ENCODE measurements around the gene DCP2.
"Not testable (repeated sequence)": the region's sequence is repeated elsewhere in the genome, so short reads cannot be mapped to it uniquely, and the experiment has no call there.

Gene DCP2

DNA sequence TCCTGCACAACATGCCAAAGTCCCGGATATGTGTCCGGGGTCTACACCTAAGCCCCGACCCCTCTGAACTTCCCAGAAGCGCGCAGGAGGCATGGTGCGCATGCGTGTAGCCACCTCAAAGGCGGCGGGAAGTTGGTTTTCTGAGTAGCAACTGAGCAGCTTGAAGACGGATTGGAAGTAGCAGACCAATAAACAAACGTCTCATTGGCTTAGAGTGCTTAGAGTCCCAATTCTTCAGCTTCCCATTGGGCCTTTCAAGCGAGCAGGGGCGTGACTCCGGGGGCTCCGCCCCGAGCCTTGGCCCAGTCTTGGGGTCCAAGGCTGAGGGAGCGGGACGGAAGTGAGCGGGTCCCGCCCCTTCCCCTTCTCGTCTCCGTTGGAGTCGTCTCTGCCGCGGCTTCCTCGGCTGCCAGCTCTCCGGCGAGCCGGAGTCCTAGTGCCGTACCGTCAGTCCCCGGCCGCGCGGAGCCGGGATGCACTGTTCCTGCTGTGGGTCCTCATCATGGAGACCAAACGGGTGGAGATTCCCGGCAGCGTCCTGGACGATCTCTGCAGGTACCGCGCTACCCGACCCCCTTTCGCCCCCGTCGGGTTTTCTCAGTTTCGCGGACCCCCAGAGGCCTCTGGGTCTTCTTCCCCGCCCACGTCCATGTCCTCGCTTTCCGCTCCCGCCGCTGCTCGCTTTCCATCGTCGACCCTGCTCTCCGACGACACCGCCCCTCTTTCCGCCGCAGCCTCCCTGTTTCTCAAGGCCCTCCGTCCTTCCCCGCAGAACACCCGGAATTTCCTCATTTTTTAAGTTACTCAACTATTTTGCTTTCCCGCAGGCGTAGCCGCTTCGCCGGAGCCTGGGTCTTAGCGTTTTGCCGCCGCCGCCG is at the start of gene DCP2:
DCP2 (plus strand) TSS at position 367 of the 878 bp plus-strand sequence; CDS start at position 503, 136 bp downstream.
- DNase-seq: peak; percentile 94

DNA sequence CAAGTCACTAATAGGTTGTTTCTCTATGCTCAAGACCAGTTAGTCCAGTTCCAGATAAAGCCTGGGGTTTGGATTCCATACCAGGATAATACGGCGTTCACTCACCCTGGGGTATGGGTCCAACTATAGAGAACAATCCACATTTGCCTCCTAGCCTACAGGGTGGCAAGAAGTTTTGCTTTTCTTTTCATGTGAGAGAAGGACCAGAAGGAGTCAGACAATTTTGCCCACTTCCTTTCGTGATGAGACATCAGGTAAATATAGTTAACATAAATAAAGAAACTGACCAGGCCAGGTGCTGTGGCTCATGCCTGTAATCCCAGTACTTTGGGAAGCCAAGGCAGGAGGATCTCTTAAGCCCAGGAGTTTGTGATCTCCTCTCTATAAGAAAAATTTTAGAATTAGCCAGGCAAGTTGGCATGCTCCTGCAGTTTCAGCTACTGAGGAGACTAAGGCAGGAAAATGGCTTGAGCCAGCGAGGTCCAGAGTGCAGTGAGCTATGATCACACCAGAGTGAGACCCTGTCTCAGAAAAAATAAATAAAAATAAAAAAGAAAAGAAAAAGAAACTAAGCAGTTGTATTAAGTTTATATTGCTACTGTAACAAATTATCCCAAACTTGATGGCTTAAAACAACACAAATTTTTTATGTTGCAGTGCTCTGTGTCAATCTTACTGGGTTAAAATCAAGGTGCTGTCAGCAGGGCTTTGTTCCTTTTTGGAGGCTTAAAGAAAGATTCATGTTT is 47.1 kb upstream of the DCP2 start:
- no peak for DNase-seq

DNA sequence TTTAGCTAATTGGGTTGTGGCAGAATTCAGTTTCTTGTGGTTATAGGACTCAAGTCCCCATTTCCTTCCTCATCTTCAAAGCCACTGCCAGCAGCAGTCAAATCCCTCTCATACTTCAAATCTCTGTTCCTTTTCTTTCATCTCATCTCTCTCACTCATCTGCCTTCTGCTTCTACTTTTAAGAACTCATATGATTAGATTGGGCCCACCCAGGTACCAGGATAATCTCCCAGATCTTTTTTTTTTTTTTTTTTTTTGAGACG is 46.6 kb upstream of the DCP2 start:
- no peak for DNase-seq

DNA sequence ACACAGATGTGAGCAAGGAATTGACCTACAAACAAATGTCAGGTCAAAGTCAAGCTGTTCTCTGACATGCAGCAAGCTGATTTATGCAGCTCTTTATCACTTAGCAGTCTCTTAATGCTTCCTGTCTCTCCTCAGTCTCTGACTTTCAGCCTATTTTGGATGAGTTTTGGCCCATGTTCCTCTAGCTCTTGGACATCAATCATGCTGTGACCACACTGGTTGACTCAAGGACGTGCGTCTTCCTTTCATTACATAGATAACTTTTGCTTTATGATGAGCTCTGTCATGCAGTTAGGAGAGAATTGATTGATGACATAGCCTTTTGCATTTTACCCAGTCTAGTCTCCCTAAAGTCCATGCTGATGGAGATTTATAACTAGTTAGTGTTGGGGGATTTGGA is 45.1 kb upstream of the DCP2 start:
- DNase-seq: no peak

DNA sequence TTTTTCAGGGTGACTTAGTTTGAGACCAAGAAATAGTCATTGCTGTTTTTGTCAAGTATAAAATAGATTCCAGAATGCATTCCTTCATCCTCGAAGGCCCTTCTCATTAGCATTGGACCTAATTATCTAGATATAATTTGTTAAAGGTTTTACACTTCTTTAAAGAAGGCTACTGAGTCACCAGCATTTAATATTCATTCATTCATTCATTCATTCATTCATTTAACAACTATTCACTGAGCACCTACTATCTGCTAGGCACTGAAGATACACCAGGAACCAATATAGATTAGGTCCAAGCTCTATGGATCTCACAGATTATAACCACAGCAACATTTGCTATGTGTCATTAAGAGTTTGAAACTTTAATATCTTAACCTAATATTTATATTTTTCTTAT is 43.5 kb upstream of the DCP2 start:
- no peak for DNase-seq

DNA sequence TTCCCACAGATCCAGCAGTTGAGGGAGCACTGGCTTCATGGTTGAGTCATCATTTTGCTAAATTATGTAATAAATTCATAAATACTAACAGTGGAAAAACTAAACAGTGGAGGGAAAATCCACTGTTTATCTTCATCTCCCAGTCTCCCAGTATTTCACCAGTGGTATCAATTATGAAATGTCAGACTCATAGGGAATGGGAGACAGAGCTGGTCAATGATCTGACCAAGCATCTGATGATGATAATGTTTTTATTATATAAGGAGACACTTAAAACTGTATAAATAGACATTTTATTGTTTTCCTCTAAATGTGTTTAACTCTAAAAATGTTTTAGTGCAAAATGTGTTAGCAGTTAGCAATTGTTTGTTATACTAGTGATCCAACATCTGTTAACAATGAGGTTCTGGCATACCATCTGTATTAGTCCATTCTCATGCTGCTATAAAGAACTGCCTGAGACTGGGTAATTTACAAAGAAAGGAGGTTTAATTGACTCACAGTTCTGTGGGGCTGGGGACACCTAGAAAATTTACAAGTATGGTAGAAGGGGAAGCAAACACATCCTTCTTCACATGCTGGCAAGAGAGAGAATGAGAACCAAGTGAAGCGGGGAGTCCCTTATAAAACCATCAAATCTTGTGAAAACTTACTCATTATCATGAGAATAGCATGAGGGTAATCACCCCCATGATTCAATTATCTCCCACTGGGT is 42.8 kb upstream of the DCP2 start:
- no peak for DNase-seq

DNA sequence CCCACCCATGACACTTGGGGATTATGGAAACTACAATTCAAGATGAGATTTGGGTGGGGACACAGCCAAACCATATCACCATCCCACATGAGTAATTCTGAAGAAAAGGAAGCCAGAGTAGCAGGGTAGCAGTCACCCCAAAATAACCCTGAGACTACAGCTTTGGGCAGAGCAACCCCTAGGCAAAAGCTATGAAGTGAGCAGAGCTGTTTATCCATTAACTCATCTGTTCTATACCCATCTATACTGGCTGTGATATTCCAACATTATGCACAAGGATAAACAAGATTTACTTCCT is 42.3 kb upstream of the DCP2 start:
- DNase-seq: no peak

DNA sequence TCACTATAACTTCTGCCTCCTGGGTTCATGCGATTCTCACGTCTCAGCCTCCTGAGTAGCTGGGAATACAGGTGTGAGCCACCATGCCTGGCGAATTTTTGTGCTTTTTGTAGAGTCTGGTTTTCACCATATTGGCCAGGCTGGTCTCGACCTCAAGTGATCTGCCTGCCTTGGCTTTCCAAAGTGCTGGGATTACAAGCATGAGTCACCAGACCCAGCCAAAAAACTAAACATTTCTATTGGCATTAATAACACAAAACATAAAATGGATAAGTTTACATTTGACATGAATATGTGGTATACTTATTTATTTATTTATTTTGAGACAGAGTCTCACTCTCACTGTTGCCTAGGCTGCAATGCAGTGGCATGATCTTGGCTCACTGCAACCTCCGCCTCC is 40.9 kb upstream of the DCP2 start:
- DNase-seq: no peak

DNA sequence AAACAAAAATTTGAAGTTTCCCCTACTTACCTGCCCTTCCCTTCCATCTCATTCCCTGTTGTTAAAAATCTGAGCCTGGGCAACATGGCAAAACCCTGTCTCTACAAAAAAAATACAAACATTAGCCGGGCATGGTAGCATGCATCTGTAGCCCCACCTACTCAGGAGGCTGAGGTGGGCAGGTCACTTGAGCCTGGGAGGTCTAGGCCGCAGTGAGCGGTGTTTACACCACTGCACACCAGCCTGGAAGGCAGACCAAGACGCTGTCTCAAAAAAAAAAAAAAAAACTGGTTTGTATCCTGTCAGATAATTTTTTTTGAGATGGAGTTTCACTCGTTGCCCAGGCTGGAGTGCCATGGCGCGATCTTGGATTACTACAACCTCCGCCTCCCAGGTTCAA is 38.3 kb upstream of the DCP2 start:
- DNase-seq: no peak

DNA sequence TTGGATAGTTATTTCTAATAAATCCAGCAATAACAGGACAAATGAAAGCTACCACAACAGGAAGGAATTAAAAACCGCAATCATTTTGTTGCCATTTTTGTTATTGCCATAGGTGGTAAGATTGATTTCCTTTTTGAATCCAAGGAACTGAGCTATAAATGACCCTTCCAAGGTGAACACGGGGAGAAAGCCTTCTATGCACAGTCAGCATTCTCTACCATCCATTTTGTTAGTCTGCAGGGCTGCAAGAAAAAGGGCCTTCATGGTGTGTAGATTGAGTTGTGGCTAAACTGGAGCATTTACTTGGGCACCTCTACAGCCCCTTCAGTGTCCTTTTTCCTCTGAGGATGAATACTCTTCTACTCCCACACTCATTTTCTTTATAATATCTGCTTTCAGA is 35.9 kb upstream of the DCP2 start:
- no peak for DNase-seq

DNA sequence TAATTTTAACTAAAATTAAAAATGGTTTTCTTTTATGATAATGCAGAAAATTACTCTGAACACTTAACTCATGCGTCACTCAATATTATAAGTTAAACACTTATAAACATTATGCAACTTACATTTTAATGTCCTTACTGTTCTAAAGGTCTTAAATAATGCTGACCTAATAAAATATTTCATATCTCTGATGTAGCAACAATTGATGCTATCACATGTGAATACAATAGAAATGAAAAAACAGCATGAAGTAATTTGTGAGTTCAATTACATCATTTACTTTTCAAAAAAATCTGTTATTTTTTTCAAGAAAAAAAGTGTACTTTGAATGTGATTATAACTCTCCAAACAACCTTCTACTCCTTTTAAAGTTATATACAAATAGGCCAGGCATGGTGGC is 28.1 kb upstream of the DCP2 start:
- DNase-seq: no peak

DNA sequence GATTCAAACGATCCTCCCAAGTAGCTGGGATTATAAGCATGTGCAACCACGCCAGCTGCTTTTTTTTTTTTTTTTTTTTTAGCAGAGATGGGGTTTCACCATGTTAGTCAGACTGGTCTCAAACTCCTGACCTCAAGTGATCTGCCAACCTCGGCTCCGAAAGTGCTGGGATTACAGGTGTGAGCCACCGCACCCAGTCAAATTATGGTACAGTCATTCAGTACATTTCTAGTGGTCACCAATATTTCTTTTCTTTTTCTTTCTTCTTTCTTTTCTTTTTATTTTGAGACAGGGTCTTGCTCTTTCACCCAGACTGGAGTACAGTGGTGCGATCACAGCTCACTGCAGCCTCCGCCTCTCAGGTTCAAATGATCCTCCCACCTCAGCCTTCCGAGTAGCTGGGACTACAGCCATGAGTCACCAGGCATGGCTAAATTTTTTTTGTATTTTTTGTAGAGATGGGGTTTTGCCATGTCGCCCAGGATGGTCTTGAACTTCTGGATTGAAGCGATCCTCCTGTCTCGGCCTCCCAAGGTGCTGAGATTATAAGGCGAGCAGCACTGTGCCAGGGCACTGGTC is 25.4 kb upstream of the DCP2 start:
- no peak for DNase-seq

DNA sequence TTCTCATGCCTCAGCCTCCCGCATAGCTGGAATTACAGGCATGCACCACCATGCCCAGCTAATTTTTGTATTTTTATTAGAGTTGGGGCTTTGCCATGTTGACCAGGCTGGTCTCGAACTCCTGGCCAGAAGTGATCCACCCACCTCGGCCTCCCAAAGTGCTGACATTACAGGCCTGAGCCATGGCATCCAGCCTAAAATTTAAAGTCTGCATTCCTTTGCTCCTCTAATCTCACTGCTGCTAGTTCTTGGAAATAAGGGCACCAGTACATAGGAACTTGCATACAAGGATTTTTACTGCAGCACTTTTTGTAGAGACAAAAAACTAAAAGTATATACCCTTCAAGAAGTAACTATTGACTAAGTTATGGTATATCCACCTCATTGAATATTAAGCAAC is 20.0 kb upstream of the DCP2 start:
- DNase-seq: no peak

DNA sequence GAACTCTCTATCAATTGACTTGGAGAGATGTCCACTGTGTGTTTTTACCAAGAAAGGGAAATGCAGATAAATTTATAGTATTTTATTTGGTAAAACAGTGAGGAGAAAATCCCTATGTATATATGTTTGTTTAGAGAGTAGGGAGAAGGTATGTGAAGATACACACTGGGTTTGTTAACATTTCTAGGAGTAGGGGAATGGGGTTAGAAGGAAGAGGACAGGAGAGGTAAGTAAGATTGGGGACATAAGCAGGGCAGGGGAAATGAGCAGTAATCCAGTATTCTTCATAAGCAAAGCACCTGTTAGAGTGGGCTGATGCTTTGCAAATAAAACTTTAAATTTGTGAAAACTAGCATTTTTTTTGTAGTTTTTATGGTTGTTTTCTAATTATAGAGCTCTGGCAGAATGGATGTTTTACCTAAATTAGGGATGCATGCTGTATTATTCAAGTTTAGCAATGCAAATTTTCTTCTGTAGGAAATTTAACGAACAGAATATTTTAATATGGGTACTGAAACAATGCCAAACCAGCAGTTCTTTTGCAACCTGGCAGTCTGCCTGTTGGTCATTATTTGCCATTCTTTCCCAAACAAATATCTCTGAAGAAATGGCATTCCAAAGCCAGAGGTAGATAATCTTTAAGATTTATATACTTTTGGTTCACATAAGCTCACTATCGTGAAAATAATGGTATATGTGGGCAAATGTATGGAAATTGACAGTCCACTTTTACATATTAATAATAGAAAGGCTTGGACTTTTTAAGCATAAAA is 19.4 kb upstream of the DCP2 start:
- DNase-seq: no peak

DNA sequence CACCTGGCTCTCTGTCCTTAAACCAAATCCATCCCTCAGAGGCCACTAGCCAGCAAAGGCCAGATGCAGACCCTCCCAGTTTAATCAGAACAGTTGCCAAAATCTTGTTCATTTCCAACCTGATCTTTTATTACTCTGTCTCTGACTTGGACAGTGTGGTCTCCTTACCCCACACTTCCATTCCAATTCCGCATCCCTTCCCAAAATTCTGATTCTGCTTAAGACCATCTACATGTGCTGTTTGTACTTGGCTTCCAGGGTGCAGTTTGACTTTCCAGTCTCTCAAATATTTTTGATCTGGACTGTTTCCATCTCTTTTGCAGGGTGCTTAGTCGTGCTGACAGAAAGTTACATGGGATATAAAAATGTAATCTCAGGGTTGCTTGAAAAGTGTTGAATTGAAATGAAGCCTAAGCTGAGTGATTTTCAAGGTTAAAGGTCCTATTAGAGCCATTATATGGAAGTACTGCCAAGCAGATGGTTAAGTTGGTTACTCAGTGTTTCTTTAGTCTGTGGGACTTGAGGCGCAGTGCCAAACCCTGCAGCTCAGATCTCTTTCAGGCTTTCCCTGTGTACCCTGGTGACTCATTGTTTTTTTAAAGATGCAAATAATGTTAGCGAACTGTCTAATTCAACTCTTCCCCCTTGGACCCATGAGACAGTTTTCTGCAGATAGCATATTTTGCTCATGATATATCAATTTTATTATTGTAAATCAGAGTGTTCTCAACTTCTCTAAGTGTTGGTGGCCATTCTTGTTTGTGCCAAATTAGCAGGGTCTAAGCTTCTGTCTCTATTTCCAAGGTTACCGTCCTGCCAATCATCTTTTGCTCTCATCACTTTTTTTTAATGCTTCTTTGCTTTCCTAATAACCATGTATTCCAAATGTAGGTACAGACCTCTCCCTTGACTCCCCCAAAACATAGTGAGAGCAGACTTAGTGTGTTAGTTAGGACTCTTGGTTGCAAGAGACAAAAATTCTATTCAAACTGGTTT is 18.2 kb upstream of the DCP2 start:
- DNase-seq: no peak

DNA sequence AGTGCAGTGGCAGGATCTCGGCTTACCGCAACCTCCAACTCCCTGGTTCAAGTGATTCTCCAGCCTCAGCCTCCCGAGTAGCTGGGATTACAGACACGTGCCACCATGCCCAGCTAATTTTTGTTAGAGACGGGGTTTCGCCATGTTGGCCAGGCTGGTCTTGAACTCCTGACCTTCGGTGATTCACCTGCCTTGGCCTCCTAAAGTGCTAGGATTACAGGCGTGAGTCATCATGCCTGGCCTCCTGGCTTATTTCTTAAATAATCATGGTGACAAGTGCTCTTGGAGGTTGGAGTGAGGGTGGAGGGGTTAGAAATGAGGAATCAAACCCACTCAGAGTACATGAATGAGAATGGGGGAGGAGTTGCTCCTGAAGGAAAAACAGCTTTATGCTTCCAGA is 16.7 kb upstream of the DCP2 start:
- not testable (repeated sequence) for DNase-seq

DNA sequence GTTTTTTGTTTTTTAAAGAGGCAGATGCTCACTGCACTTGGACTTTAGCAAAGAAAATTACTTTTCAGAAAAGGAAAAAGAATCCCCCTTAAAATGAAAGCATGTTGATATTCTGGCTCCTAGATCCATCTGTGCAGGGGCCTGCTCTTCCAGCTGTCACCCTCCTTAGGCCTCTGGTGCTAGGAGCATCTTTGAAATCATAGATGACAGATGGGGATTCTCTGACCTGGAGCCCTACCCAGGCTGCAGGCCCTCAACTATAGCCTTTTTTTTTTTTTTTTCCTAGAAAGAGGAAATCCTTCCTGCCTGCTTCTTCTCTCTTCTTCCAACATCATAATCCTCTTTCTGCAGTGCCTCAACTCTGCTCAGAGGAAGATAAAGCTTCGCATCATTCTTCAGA is 16.3 kb upstream of the DCP2 start:
- DNase-seq: no peak

DNA sequence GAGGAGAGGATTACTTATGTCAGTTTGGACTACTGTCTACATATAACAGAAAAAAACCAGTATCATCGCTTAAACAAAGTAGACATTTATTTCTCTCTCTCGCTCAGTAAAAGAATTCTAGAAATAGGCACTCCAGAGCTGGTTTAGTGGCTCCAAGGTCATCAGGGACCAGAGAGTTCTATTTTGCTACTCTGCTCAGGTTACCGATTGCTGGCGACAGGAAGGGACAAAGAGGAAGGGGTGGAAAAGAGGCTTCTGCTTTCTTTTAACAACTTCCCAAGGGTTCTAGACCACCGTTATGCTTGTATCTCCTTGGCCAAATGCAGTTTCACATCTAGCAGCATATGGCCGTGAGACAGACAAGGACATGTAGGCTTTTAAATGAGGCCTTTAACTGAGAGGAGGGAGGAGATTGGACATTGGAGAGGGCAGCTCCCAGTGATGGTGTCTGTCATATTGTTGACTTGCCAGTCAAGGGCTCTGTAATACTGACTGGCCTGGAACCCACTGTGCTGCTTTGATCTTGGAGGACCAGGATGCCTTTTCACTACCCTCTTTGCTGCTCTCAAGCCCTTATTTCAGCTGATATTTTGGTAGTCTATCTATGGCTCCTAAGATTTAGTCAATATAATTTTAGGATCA is 15.6 kb upstream of the DCP2 start:
- no peak for DNase-seq

DNA sequence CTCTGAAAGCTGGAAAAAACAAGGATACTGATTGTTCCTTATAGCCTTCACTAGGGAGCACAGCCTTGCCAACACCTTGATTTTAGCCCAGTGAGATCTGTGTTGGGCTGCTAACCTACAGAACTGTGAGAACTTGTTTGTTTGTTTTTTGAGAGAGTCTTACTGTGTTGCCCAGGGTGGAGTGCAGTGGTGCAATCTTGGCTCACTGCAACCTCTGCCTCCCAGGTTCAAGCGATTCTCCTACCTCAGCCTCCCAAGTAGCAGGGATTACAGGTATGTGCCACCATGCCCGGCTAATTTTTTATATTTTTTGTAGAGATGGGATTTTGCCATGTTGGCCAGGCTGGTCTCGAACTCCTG is 13.2 kb upstream of the DCP2 start:
- DNase-seq: not testable (repeated sequence)

DNA sequence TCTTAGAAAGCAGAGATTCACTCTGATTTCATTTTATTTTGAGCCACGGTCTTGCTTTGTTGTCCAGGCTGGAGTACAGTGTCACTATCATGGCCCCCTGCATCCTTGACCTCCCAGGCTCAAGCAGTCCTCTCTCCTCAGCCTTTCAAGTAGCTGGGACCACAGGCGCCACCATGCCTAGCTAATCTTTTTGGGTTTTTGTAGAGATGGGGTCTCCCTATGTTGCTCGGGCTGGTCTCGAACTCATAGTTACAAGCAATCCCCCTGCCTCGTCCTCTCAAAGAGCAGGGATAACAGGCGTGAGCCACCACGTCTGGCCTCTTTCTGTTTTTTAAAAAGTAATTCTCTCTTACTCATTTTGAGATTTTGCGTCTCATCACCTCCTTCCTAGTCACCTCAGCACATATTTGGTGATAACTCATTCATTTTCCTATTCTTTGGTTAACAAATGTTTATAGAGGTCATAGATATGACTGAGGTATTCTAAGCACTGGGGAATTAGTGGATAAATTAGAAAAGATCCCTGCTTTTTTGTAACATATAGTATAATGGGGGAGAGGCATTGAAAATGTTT is 10.8 kb upstream of the DCP2 start:
- DNase-seq: no peak

DNA sequence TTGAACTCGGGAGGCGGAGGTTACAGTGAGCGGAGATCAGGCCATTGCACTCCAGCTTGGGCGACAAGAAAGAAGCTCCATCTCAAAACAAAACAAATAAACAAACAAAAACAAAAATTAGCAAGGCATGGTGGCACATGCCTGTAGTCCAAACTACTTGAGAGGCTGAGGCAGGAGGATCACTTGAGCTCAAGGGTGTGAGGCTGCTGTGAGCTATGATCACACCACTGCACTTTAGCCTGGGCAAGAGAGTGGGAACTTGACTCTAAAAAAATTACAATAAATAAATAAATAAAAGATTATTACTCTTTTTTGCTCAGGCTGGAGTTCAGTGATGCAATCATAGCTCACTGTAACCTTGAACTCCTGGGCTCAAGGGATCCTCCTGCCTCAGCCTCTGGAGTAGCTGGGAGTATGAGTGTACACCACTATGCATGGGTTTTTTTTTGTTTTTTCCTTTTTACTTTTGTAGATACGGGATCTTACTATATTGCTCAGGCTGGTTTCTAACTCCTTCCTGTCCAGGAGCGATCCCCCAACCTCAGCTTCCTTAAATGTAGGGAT is 9.0 kb upstream of the DCP2 start:
- no peak for DNase-seq

All from NCI-H2081 treated with DMSO at 0.1 percent for 48 hours (cell line).